Fibroblast of skin of left quadriceps (primary cell): Measurements from ENCODE around the gene KCNC1.

Experiments
- DNase-seq, 2 experiments: peaks; one replicate each; pipeline ENCODE4 v3.0.0-alpha.2; 2013; ENCODE audit warnings: low read depth in 2 of 2

Gene KCNC1

GRCh38 chr11:17714870-17715269 lies 19.7 kb upstream of the KCNC1 start:
- no peak for DNase-seq

GRCh38 chr11:17716807-17717206 lies 17.8 kb upstream of the KCNC1 start:
- no peak for DNase-seq

- no peak for DNase-seq
These were observed 16.6 kb upstream of the KCNC1 start for GRCh38 chr11:17718015-17718414.

- no peak for DNase-seq
These were observed 16.0 kb upstream of the KCNC1 start for GRCh38 chr11:17718510-17718962.

GRCh38 chr11:17719028-17719937 lies 15.3 kb upstream of the KCNC1 start, which contains the start of gene MYOD1:
Gene MYOD1 (plus strand): TSS chr11:17719571. CDS start chr11:17719783, 212 bp downstream.
- DNase-seq, result no peak

GRCh38 chr11:17719938-17720795 lies 14.4 kb upstream of the KCNC1 start:
- DNase-seq, result no peak

GRCh38 chr11:17720796-17721171 lies 13.8 kb upstream of the KCNC1 start:
- no peak for DNase-seq

GRCh38 chr11:17721242-17721999 lies 13.2 kb upstream of the KCNC1 start:
- no peak for DNase-seq

GRCh38 chr11:17722000-17722643 lies 12.5 kb upstream of the KCNC1 start:
- DNase-seq, result no peak

GRCh38 chr11:17724020-17724908 lies 10.3 kb upstream of the KCNC1 start:
- no peak for DNase-seq

- no peak for DNase-seq
These were observed 9.4 kb upstream of the KCNC1 start for GRCh38 chr11:17725174-17725573.

GRCh38 chr11:17730137-17730536 lies 4.4 kb upstream of the KCNC1 start:
- DNase-seq, result no peak

- DNase-seq, result peak; percentile 36 to 47
These were observed 3.7 kb upstream of the KCNC1 start for GRCh38 chr11:17730608-17731462.

- DNase-seq, result no peak
These were observed 1.3 kb upstream of the KCNC1 start for GRCh38 chr11:17733261-17733660.

- peak; percentile 30 to 36 for DNase-seq
These were observed 621 bp downstream of the KCNC1 start for GRCh38 chr11:17734986-17735817.

- no peak for DNase-seq
These were observed 1.4 kb downstream of the KCNC1 start for GRCh38 chr11:17735818-17736578.

GRCh38 chr11:17736579-17736893 lies 2.0 kb downstream of the KCNC1 start:
- no peak for DNase-seq
